DOHH2 (cell line): Measurements from ENCODE around the gene RPS28.

ENCODE experiments used
- H3F3A ChIP-seq: fragments of 200-600 bp; sonication (generic), shearing (Covaris generic); 2 replicates; pipeline ENCODE4 v1.6.0; 2016; ENCODE audit warnings: antibody characterized with exemption, mild to moderate bottlenecking; ENCODE audit not compliant: control insufficient read depth, insufficient read depth
- H3K27ac ChIP-seq: fragments of 200-600 bp; sonication (generic); 2 replicates; pipeline ENCODE4 v1.5.1; 2014; ENCODE audit warnings: low read depth, mild to moderate bottlenecking, low read length, moderate library complexity
- H3K27me3 ChIP-seq: fragments of 200-600 bp; sonication (generic); 2 replicates; pipeline ENCODE4 v1.6.1; 2014; ENCODE audit warnings: mild to moderate bottlenecking, low read length, mixed read lengths; ENCODE audit not compliant: control insufficient read depth
- H3K36me3 ChIP-seq: fragments of 200-600 bp; sonication (generic); 2 replicates; pipeline ENCODE4 v1.6.1; 2014; ENCODE audit warnings: mild to moderate bottlenecking, low read length, moderate library complexity, mixed read lengths; ENCODE audit not compliant: control insufficient read depth
- H3K4me1 ChIP-seq: fragments of 200-600 bp; sonication (generic); 2 replicates; pipeline ENCODE4 v1.6.1; 2014; ENCODE audit warnings: mild to moderate bottlenecking, low read length, mixed read lengths; ENCODE audit not compliant: control insufficient read depth
- H3K4me2 ChIP-seq: fragments of 200-600 bp; sonication (generic); 2 replicates; pipeline ENCODE4 v1.6.0; 2014; ENCODE audit warnings: mild to moderate bottlenecking, low read length, moderate library complexity
- H3K4me3 ChIP-seq: fragments of 200-600 bp; sonication (generic); 2 replicates; pipeline ENCODE4 v1.5.1; 2014; ENCODE audit warnings: mild to moderate bottlenecking, low read length, mixed read lengths
- H3K79me2 ChIP-seq: fragments of 200-600 bp; sonication (generic); 2 replicates; pipeline ENCODE4 v1.6.1; 2014; ENCODE audit warnings: mild to moderate bottlenecking, low read length, mixed read lengths; ENCODE audit not compliant: control insufficient read depth
- H3K9me2 ChIP-seq: fragments of 200-600 bp; sonication (generic); replicated peaks from 2 replicates; pipeline ENCODE4 v1.6.1; 2014; ENCODE audit warnings: mild to moderate bottlenecking, low read length, mixed read lengths; ENCODE audit not compliant: control insufficient read depth
- H3K9me3 ChIP-seq: fragments of 200-600 bp; sonication (generic); 2 replicates; pipeline ENCODE4 v1.6.1; 2014; ENCODE audit warnings: antibody characterized with exemption, low read length, mixed read lengths; ENCODE audit not compliant: control insufficient read depth, insufficient read depth
- H4K20me1 ChIP-seq: fragments of 200-600 bp; sonication (generic); 2 replicates; pipeline ENCODE4 v1.6.0; 2014; ENCODE audit warnings: low read depth, mild to moderate bottlenecking, antibody characterized with exemption, low read length, moderate library complexity; ENCODE audit not compliant: control insufficient read depth, insufficient read depth
- CTCF ChIP-seq: fragments of 200-600 bp; sonication (generic); IDR thresholded peaks from one replicate; pipeline ENCODE4 v1.5.1; 2014; ENCODE audit warnings: antibody characterized with exemption, mild to moderate bottlenecking, low read depth, low read length; ENCODE audit not compliant: poor library complexity, severe bottlenecking
- EZH2phosphoT487 ChIP-seq: fragments of 200-600 bp; sonication (generic); IDR thresholded peaks from 2 replicates; pipeline ENCODE4 v1.6.1; 2017; ENCODE audit warnings: borderline replicate concordance, mild to moderate bottlenecking, antibody characterized with exemption, low read length, moderate library complexity, mixed read lengths

The RPS28 gene

GRCh38 chr19:8370176-8371010, 49.1 kb downstream of the RPS28 start:
- Histone ChIP-seq H3K36me3 (no peaks in the 10 kb centered on the region), H3K4me1 (no peaks in the 10 kb centered on the region), H3K9me3 (no peaks in the 10 kb centered on the region), H4K20me1 (no peaks in the 10 kb centered on the region), H3F3A (no peaks in the 10 kb centered on the region), H3K4me2 (no peak overlapping the region), H3K4me3 (no peak overlapping the region), H3K27ac (no peak overlapping the region), H3K79me2 (no peaks in the 10 kb centered on the region), H3K27me3 (no peaks in the 10 kb centered on the region; the same call in 1 of the 2 replicates), H3K9me2 (no peaks in the 10 kb centered on the region)
- no peak for TF ChIP-seq CTCF
- TF ChIP-seq EZH2phosphoT487, result no peak

- H3K79me2 ChIP-seq, result no peaks in the 10 kb centered on the region
- H3K4me2 ChIP-seq, result no peak overlapping the region
- H3K9me3 ChIP-seq, result no peaks in the 10 kb centered on the region
- no peak overlapping the region for H3K27ac ChIP-seq
- H3K36me3 ChIP-seq, result no peaks in the 10 kb centered on the region
- H3K4me3 ChIP-seq, result no peak overlapping the region
- H3F3A ChIP-seq, result no peaks in the 10 kb centered on the region
- H3K27me3 ChIP-seq, result no peaks in the 10 kb centered on the region; the same call in 1 of the 2 replicates
- no peaks in the 10 kb centered on the region for H4K20me1 ChIP-seq
- TF ChIP-seq EZH2phosphoT487 (no peak), CTCF (no peak)
- no peaks in the 10 kb centered on the region for H3K4me1 ChIP-seq
- no peaks in the 10 kb centered on the region for H3K9me2 ChIP-seq
These were observed 49.9 kb downstream of the RPS28 start for GRCh38 chr19:8371011-8371804.
